T follicular helper cell (primary cell): ENCODE results near the gene SPATA20.

Experiments used
- DNase-seq: peaks from one replicate; pipeline ENCODE4 v3.0.0-alpha.2; 2020; ENCODE audit warnings: low read depth

Gene SPATA20

GRCh38 chr17:50577451-50577954 is 30.5 kb downstream of the SPATA20 start:
- DNase-seq = no peak

GRCh38 chr17:50578173-50578572 is 31.2 kb downstream of the SPATA20 start:
- no peak for DNase-seq

DNA sequence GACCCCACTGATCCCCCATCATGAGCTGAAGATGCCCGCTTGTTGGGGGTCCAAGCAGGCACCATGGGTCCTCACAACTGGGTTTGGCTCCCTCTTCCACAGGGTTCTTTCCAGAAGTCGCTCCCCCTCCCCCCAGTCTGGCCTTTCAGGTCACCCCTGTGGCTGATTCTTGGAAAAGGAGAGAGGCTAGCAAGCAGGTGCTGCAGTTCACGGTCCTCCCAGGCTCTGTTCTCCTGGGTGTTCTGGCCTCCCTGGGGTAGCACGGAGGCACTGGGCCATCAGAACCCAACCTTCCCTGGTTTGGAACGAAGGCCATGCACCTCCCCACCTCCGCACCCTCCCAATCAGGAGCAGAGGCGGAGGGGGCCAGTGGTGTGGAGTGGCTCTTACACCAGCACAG is 32.4 kb downstream of the SPATA20 start:
- no peak for DNase-seq

DNA sequence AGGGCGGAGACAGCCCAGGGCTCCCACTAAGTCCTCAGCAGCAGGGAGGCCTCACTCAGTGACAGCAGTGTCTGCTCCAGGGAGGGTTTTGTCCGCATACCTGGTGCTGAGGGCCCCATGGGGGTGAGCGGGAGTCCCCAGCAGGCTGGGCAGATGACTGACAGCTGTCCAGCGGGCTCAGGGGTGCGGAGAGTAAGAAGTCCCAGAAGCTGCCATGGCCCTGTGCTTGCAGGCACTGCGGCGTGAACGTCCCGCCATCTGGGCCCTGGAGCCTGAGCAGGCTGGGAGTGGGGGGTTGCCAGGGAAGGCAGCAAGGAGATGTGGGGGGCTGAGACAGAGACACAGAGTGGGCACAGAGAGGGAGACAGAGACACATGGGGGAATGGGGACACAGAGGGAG is 33.7 kb downstream of the SPATA20 start:
- DNase-seq = no peak

DNA sequence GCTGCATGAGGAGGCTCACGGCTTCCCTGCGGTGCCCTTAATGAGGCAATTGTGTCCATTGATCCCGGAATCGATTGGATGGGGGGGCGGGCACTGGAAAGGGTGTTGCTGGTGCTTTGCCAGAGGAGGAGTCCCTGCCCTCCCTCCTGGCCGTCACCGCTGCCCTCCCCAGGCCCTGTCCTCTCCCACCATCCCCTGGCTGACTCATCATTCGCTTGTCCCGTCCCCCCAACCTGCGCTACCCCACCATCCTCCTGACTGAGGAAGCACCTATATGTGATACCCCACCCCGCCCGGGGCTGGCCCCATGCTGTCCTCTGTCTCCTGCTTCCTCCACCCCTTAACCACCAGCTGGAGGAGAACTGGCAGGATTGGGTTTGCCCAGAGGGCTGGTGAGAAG is 34.3 kb downstream of the SPATA20 start:
- DNase-seq = no peak

GRCh38 chr17:50582741-50583140 is 35.8 kb downstream of the SPATA20 start:
- no peak for DNase-seq

DNA sequence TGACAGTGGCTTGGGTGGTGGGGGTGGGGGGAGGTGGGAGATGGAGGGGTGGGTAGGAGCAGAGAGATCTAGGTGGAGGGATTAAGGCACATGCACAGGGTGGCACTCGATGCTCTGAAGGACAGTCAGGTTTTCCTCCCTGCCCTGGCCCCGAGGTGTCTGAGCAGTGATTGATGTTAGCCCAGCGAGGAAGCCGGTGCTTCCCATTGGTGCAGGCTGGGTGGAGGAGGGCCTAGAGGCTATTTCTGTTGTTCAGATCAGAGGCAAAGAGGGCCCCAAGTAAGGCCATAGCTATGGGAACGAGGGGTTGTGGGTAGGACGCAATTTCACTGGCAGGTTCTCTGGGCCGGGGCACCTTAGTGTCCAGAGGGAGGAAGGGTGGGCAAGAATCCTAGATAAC is 36.7 kb downstream of the SPATA20 start:
- DNase-seq = no peak

DNA sequence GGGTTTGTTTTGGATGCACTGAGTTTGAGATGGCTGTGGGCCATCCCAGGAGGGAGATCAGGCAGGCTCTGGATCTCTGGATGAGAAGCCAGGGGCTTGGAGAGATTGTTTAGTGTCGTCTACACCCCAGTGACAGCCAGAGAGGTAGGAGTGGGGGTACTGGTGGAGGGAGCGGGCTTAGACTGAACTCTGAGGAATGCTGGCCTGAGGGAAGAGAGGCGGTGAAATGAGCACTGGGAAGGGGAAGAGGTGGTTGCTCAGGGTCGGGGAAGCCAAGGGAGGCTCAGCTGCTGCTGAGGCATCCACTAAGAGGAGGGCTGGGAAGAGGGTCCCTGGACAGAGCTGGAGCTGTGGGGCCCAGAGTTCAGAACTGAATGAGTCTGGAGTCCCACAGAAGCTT is 37.1 kb downstream of the SPATA20 start:
- DNase-seq = no peak

DNA sequence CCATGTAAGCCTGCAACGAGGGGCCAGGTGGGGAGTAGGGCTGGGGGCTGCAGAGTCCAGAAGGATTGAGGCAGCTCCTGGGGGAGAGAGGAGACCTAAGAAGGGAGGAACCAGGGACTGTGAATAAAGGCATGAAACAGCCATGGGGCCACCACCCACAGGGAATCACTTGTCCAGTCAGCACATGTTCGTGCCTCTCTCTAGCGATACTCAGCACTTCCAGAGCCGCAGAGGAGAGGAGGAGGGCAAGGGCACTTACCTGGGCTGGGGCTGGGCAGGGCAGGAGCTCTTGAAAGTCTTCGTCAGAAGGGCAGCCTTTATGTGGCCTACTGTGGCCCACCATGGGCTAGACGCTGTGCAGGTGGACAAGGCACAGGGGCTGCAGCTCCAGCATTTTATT is 37.8 kb downstream of the SPATA20 start:
- DNase-seq = no peak

- no peak for DNase-seq
These were observed 38.4 kb downstream of the SPATA20 start for GRCh38 chr17:50585346-50585745.

DNA sequence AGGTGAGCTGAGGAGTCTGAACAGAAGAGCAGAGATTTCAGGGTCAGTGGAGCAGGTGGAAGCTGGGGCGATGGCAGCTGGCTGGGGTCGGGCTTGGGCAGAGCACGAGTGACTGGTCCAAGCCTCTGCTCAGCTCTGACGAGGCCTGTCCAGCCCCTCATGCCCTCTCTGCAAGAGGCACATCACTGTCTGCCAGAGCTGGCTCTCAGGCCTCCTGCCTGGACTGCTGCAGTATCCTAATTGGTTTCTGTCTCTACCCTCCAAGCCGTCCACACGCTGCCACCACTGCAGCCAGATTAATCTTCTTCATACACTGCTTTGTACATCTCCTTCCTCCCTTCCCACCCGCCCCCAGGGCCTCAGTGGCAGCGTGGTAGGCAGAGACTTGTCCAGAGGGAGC is 38.9 kb downstream of the SPATA20 start:
- DNase-seq = no peak

DNA sequence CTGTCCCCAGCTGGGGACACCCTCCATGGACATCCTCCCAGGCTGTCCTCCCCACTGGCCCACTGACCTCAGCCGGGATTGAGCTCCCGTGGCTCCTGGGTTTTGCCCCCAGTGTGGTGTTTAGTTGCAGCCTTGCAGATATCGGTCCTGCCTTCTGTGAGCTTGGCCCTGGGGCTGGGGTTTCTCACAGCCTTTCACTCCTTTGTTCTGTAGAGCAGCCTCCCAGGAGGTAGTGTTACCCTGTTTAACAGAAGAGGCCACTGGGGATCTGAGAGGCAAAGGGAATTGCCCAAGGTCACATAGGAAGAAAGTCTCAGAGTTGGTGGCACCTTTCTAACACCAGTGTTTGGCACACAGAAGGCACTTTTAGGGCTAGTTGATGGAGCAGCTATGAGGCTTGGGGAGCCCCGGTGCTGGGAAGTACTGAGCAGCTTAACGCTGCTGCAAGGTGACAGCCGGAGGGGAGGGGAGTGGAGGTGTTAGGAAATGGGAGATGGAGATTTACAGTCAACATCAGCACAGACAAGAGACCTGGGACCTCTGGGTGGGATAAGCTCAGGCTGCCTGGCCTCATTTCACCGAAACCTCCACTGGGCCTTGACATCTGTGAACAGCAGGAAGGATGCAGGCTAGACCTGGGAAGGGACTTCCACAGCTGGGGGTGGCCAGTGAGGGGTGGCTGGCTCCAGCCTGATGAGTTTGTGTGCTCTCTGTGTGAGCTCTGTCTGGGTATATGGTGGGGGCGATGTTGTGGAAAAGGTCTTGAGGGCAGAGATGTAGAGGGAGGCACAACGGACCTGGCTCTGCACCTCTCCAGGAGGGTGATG is 39.7 kb downstream of the SPATA20 start:
- DNase-seq = no peak

GRCh38 chr17:50587571-50587970 is 40.6 kb downstream of the SPATA20 start:
- DNase-seq = no peak

GRCh38 chr17:50588391-50589049 is 41.5 kb downstream of the SPATA20 start:
- no peak for DNase-seq

DNA sequence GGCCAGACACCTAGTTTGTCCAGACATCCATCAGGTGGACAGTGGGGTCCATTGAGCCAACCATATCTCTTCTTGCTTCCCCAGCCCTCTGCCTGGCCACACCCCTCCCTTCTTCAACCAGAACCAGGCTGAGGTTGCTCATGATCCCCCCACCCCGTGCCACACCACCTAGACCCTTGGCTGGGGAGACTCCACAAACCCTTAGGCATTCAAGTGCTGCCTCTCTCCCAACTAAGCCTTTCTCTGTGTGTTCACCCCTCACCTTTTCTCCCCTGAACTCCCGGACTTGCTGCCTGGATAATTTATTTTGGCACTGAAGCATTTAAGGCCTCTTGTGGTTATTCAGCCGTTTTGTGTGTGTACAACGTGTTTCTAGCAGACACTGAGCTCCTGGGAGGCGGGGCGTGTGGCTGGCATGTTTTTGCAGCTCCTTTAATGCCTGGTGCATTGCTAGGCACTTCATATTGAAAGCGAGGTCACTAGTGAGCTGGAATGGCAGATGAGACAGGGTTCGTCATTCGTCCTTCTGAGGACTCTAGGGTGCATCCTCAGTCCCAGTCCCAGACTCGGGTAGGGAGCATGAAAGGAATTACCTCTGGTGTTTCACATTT is 42.2 kb downstream of the SPATA20 start:
- no peak for DNase-seq

GRCh38 chr17:50590946-50591737 is 44.2 kb downstream of the SPATA20 start:
- DNase-seq = no peak

DNA sequence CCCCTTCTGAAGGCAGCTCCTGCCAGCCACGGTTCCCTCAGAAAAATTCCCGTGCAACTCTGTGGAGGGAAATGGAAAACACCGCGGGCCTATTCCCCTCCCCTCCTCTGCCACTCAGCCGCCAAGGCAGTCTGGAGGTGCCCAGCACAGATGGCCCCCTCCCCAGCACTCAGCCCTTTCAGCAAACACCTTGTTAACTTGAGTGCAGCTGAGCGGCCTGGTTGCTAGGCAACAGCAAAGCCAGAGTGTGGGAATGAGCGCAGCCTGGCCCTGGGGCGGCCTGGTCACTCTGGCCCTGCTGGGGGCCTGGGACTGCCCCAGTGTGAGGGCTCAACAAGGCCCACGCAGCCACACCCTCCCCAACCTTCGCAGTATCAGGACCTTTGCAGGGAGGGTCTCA is 46.3 kb downstream of the SPATA20 start:
- no peak for DNase-seq

GRCh38 chr17:50594128-50594823 is 47.3 kb downstream of the SPATA20 start:
- no peak for DNase-seq

- no peak for DNase-seq
These were observed 47.9 kb downstream of the SPATA20 start for GRCh38 chr17:50594892-50595291.

DNA sequence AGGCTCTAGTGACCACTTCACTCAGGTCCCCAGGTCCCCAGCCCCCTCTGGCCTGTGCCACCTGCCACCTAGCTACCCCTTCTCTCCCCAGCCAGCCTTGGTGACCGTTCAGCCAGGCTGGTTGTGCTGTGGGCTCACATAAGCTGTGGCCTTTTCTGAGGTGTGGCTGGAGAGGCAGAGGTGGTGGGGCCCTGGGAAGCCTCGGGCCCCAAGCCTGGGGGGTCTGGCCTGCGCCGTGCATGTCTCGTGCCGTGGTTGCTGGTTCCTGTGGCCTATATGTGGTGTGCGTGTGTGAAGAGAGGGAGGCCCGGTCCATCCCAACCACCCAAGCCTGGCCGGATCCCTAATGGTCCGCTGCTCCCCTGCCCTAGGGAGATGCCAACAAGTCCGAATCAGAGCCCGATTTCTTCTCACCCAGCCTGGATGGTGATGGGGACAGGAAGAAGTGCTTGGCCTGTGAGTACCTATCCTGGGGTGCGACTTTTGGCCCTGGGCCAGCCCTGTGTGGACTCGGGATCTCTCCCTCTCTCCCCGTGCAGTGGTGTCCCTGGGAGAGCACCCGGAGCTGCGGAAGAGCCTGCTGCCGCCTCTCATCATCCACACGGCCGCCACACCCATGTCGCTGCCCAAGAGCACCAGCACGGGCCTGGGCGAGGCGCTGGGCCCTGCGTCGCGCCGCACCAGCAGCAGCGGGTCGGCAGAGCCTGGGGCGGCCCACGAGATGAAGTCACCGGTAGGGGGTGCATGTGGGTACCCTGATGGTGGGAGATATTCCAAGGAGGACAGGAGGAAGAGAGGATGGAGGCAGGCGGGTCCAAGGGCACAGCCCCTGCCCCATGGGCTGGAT is 49.4 kb downstream of the SPATA20 start:
- no peak for DNase-seq

DNA sequence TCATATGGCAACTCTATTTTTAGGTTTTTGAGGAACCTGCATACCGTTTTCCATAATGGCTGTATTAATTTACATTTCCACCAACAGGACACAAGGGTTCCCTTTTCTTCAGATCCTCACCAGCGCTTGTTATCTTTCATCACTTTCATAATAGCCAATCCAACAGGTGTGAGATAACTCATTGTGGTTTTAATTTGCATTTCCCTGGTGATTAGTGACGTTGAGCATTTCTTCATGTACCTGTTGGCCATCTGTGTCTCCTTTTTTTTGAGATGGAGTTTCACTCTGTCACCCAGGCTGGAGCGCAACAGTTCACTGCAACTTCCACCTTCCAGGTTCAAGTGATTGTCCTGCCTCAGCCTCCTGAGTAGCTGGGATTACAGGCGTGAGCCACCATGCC is 51.5 kb downstream of the SPATA20 start:
- DNase-seq = no peak
